ENCODE measurements around the gene RASSF5. TPM values are rescaled to one million over a fixed set of nuclear protein-coding genes. Genes with fewer than 3 reads are reported as not detected.

RASSF5 gene
- total and polyA plus RNA-seq, 2 donors (not counting 1 experiment from before 2014, with no cell fraction given) = 69.7 to 146 TPM

GRCh38 chr1:206518743-206519142 lies 11.4 kb downstream of the RASSF5 start:
- no peak overlapping the region for H3K27ac ChIP-seq (ENCODE audit: low read length in 2 of 2)
- Mint-ChIP-seq H3K9me3 (ENCODE audit: insufficient read depth) (peaks cover 2% of the 10 kb centered on the region), H3K27ac (no peak overlapping the region), H3K27me3 (no peaks in the 10 kb centered on the region), H3K4me3 (no peak overlapping the region), H3K4me1 (peaks cover 6% of the 10 kb centered on the region)
- H2AFZ ChIP-seq (ENCODE audit: insufficient read depth, low read depth, low read length, poor library complexity, severe bottlenecking) = no peak overlapping the region
- no peaks in the 10 kb centered on the region for H3K36me3 ChIP-seq (replicated peaks in 1 of 2; ENCODE audit: control extremely low read depth in 1 of 2, control insufficient read depth in 1 of 2, extremely low read depth in 1 of 2, insufficient read depth in 2 of 2, low read length in 1 of 2)
- no peaks in the 10 kb centered on the region for H3K79me2 ChIP-seq (ENCODE audit: control insufficient read depth, insufficient read depth, low read length)
- TF ChIP-seq CTCF (IDR thresholded peaks at IDR 0.05) (no peak), EZH2 (IDR thresholded peaks at IDR 0.05; ENCODE audit: borderline replicate concordance, insufficient read depth, low read depth, low read length, poor library complexity, severe bottlenecking) (no peak)
- 95% methylated on average over 4 of the region's 6 CpGs for WGBS (ENCODE audit: insufficient coverage)
- no peak overlapping the region for H3K4me3 ChIP-seq (ENCODE audit: control extremely low read depth in 1 of 5, extremely low read depth in 1 of 5, insufficient read depth in 1 of 5, low read depth in 2 of 5, low read length in 4 of 5)
- no peaks in the 10 kb centered on the region for H4K20me1 ChIP-seq (ENCODE audit: control insufficient read depth, insufficient read depth, low read length, poor library complexity, severe bottlenecking)
- ATAC-seq (ENCODE audit: low read depth) (no peak), DNase-seq (no peak)
- peaks cover 10 to 12% of the 10 kb centered on the region in 2 donors for H3K4me1 ChIP-seq (ENCODE audit: control insufficient read depth in 2 of 2, insufficient read depth in 2 of 2, low read length in 2 of 2)
- intact Hi-C loops (cut with micrococcal nuclease) = no loop called here
- no peak overlapping the region for H3K4me2 ChIP-seq (replicated peaks; ENCODE audit: low read depth, low read length, poor library complexity, severe bottlenecking)
- peaks cover 0 to 7% (median 0%) of the 10 kb centered on the region in 3 donors for H3K9me3 ChIP-seq (ENCODE audit: control extremely low read depth in 1 of 3, control insufficient read depth in 2 of 3, insufficient read depth in 1 of 3, low read length in 2 of 3)
- ChIA-PET POLR2A (no interaction called here), CTCF (no interaction called here)
- no peak overlapping the region for H3K9ac ChIP-seq (ENCODE audit: low read length)
- H3K27me3 ChIP-seq (replicated peaks in 1 of 4; ENCODE audit: control extremely low read depth in 1 of 4, control insufficient read depth in 3 of 4, insufficient read depth in 4 of 4, low read length in 3 of 4) = peaks cover 0 to 7% (median 2%) of the 10 kb centered on the region in 4 experiments

GRCh38 chr1:206521127-206521526 lies 13.8 kb downstream of the RASSF5 start:
- H3K4me1 Mint-ChIP-seq = peaks cover 3% of the 10 kb centered on the region
- Histone ChIP-seq H3K36me3 (replicated peaks in 1 of 2; ENCODE audit: control extremely low read depth in 1 of 2, control insufficient read depth in 1 of 2, extremely low read depth in 1 of 2, insufficient read depth in 2 of 2, low read length in 1 of 2) (no peaks in the 10 kb centered on the region), H3K27ac (ENCODE audit: low read length in 2 of 2) (no peak overlapping the region), H2AFZ (ENCODE audit: insufficient read depth, low read depth, low read length, poor library complexity, severe bottlenecking) (no peak overlapping the region), H3K4me3 (ENCODE audit: control extremely low read depth in 1 of 5, extremely low read depth in 1 of 5, insufficient read depth in 1 of 5, low read depth in 2 of 5, low read length in 4 of 5) (no peak overlapping the region), H3K4me1 (ENCODE audit: control insufficient read depth in 2 of 2, insufficient read depth in 2 of 2, low read length in 2 of 2) (peaks cover 5 to 7% of the 10 kb centered on the region in 2 donors), H3K27me3 (replicated peaks in 1 of 4; ENCODE audit: control extremely low read depth in 1 of 4, control insufficient read depth in 3 of 4, insufficient read depth in 4 of 4, low read length in 3 of 4) (peaks cover 0 to 3% (median 0%) of the 10 kb centered on the region in 4 experiments), H3K4me2 (replicated peaks; ENCODE audit: low read depth, low read length, poor library complexity, severe bottlenecking) (no peak overlapping the region), H3K9me3 (ENCODE audit: control extremely low read depth in 1 of 3, control insufficient read depth in 2 of 3, insufficient read depth in 1 of 3, low read length in 2 of 3) (peaks cover 0 to 7% (median 0%) of the 10 kb centered on the region in 3 donors), H4K20me1 (ENCODE audit: control insufficient read depth, insufficient read depth, low read length, poor library complexity, severe bottlenecking) (no peaks in the 10 kb centered on the region), H3K79me2 (ENCODE audit: control insufficient read depth, insufficient read depth, low read length) (no peaks in the 10 kb centered on the region), H3K9ac (ENCODE audit: low read length) (no peak overlapping the region)
- peaks cover 2% of the 10 kb centered on the region for H3K9me3 Mint-ChIP-seq (ENCODE audit: insufficient read depth)
- H3K4me3 Mint-ChIP-seq = no peak overlapping the region
- CTCF ChIA-PET = interaction anchor here (1.0 kb wide), 1 partner anchor 25 kb away, joined by 4 read pairs; no protein-coding TSS in a partner anchor
- no peak for DNase-seq
- WGBS (ENCODE audit: insufficient coverage) = 100% methylated on average over 4 of the region's 5 CpGs
- no peak for ATAC-seq (ENCODE audit: low read depth)
- no peak overlapping the region for H3K27ac Mint-ChIP-seq
- intact Hi-C loops (cut with micrococcal nuclease) = no loop called here
- no peaks in the 10 kb centered on the region for H3K27me3 Mint-ChIP-seq
- POLR2A ChIA-PET = no interaction called here
- TF ChIP-seq CTCF (IDR thresholded peaks at IDR 0.05) (no peak), EZH2 (IDR thresholded peaks at IDR 0.05; ENCODE audit: borderline replicate concordance, insufficient read depth, low read depth, low read length, poor library complexity, severe bottlenecking) (no peak)

Measured in B cell (primary cell).